ENCODE measurements around the gene M6PR. TPM values are rescaled to one million over a fixed set of nuclear protein-coding genes. Genes with fewer than 3 reads are reported as not detected.

The M6PR gene
- total RNA-seq, 1 donor from 2014 or later = 98.0 TPM

DNA sequence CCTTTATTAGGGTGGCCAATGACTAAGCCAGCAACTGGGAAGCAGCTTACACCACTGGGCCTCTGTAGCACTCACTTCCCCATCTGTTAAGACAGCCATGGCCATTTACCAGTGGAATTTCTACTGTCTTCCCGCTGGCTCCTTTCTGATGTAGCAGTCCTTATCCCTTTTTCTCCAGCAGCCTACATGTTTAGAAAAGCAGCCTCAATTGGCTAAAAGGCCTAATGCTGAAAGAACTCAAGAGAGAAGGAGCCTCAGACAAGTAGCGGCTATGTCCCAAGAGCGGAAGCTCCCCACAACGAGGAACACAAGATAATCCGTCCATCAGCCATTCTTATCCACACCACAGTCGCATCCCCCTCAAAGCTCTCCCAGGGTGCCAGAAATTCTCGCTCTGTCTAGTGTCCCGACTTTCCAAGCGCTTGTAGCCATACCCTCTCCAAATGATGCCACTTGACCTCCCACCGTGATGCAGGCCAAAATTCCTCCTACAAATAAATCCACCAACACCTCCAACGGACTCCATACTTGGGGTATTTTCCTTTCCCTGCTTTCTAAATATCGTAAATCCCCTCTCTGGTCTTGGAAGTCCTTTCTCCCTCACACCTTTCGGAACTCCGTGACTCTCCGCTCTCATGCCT lies 624 bp downstream of the M6PR start:
- H3K27me3 ChIP-seq = no peaks in the 10 kb centered on the region
- H3K9me3 ChIP-seq = no peaks in the 10 kb centered on the region
- TF ChIP-seq CTCF (IDR thresholded peaks at IDR 0.05) (no peak), POLR2A (IDR thresholded peaks at IDR 0.05) (no peak), POLR2AphosphoS5 (IDR thresholded peaks at IDR 0.05; ENCODE audit: insufficient read depth in 1 of 2, low read depth in 1 of 2) (no peak)
- intact Hi-C loops (cut with DNase I) = no loop called here
- peak overlapping the region; percentile 63 to 64 for H3K4me3 ChIP-seq
- H3K36me3 ChIP-seq = peaks cover 0 to 18% of the 10 kb centered on the region in 2 donors
- H3K4me1 ChIP-seq = peaks cover 32% of the 10 kb centered on the region
- DNase-seq (ENCODE audit: extremely low spot score in 2 of 2) = no peak
- H3K27ac ChIP-seq = peak overlapping the region; percentile 97

- TF ChIP-seq POLR2A (IDR thresholded peaks at IDR 0.05) = no peak
- no peak for TF ChIP-seq CTCF (IDR thresholded peaks at IDR 0.05)
- no peak for TF ChIP-seq POLR2AphosphoS5 (IDR thresholded peaks at IDR 0.05; ENCODE audit: insufficient read depth in 1 of 2, low read depth in 1 of 2)
- Histone ChIP-seq H3K4me3 (no peak overlapping the region), H3K27me3 (no peaks in the 10 kb centered on the region), H3K27ac (no peak overlapping the region), H3K4me1 (peaks cover 32% of the 10 kb centered on the region), H3K36me3 (peaks cover 0 to 29% of the 10 kb centered on the region in 2 donors), H3K9me3 (no peaks in the 10 kb centered on the region)
- intact Hi-C loops (cut with DNase I) = no loop called here
- no peak for DNase-seq (ENCODE audit: extremely low spot score in 2 of 2)
Measured at GRCh38 chr12:8947737-8948136, 1.7 kb downstream of the M6PR start.

GRCh38 chr12:8946733-8947132 lies 2.7 kb downstream of the M6PR start:
- Histone ChIP-seq H3K4me3 (no peak overlapping the region), H3K27ac (no peak overlapping the region), H3K36me3 (peaks cover 0 to 39% of the 10 kb centered on the region in 2 donors), H3K27me3 (no peaks in the 10 kb centered on the region), H3K9me3 (no peaks in the 10 kb centered on the region), H3K4me1 (peaks cover 32% of the 10 kb centered on the region)
- intact Hi-C loops (cut with DNase I) = no loop called here
- DNase-seq (ENCODE audit: extremely low spot score in 2 of 2) = no peak
- no peak for TF ChIP-seq POLR2A (IDR thresholded peaks at IDR 0.05)
- no peak for TF ChIP-seq CTCF (IDR thresholded peaks at IDR 0.05)
- no peak for TF ChIP-seq POLR2AphosphoS5 (IDR thresholded peaks at IDR 0.05; ENCODE audit: insufficient read depth in 1 of 2, low read depth in 1 of 2)

DNA sequence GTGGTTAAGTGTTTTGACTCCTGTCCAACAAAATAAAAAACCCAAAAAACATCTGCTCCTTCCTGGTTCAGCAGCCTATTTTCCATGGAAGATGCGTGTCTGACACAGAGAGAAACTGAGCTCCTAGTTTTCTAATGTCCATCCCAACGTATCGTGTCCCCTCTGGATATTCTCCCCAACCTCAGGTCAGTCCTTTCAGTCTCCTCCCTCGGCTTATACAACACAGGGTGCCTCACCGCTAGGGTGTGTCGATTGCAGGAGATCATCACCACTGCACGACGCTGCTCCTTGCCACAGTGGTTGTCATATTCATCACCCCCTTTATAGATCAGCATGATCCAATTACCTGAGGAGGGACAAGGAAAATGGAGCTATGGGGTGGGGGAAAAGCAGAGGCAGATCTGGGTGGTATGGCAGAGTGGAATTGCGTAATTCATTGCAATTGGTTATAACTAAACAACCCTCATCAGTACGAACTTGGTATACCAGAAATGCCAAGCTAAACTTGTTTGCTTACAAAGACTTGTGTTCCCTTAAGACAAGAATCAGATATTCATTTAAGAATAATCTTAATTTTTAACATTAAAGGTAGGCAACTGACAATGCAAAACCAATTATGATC lies 5.8 kb downstream of the M6PR start:
- Histone ChIP-seq H3K4me3 (no peak overlapping the region), H3K4me1 (peaks cover 18% of the 10 kb centered on the region), H3K27ac (no peak overlapping the region), H3K9me3 (no peaks in the 10 kb centered on the region), H3K36me3 (peaks cover 0 to 48% of the 10 kb centered on the region in 2 donors), H3K27me3 (no peaks in the 10 kb centered on the region)
- no peak for TF ChIP-seq POLR2AphosphoS5 (IDR thresholded peaks at IDR 0.05; ENCODE audit: insufficient read depth in 1 of 2, low read depth in 1 of 2)
- TF ChIP-seq POLR2A (IDR thresholded peaks at IDR 0.05) = no peak
- TF ChIP-seq CTCF (IDR thresholded peaks at IDR 0.05) = no peak
- no peak for DNase-seq (ENCODE audit: extremely low spot score in 2 of 2)
- intact Hi-C loops (cut with DNase I) = no loop called here

Data from vagina (tissue), 2 donors.